ENCODE results near the gene RILPL1.

- TF ChIP-seq CTCF (IDR thresholded peaks at IDR 0.05; ENCODE audit: low read length): no peak
- no peak for TF ChIP-seq EZH2 (IDR thresholded peaks at IDR 0.05; ENCODE audit: borderline replicate concordance, low read length)
These were observed 87.9 kb downstream of the RILPL1 start for GRCh38 chr12:123445388-123446332.
